OCI-LY3 (cell line): ENCODE data around the gene ENPP1.

Source experiments
- CTCF ChIP-seq: fragments of 200-600, 300-600 bp; sonication (generic); IDR thresholded peaks from 2 replicates; pipeline ENCODE4 v1.5.1; 2014; ENCODE audit warnings: antibody characterized with exemption, low read length, low read depth
- EZH2phosphoT487 ChIP-seq: fragments of 200-600 bp; shearing (Covaris generic); IDR thresholded peaks from 2 replicates; pipeline ENCODE4 v1.6.1; 2018; ENCODE audit warnings: antibody characterized with exemption, mixed run types, low read depth

GRCh38 chr6:131849799-131850198 is 42.0 kb downstream of the ENPP1 start:
- TF ChIP-seq CTCF, result no peak
- no peak for TF ChIP-seq EZH2phosphoT487
